Lung (tissue), 12 donors: Measurements from ENCODE around the gene NEUROD4. TPM values are rescaled to one million over a fixed set of nuclear protein-coding genes. Genes with fewer than 3 reads are reported as not detected.
A peak's percentile ranks its signal among the peaks of the same experiment; 100 is the strongest.

Source experiments
- ATAC-seq: fragments of 200-7000 bp; cut with Tn5 transposase; one replicate; pipeline ENCODE4 v1.9.1; 2020; ENCODE audit warnings: moderate number of reproducible peaks; ENCODE audit not compliant: insufficient read depth, low FRiP score
- DNase-seq, 3 donors: peaks; one replicate each; pipeline ENCODE4 v3.0.0-alpha.2; 2013 to 2017
- H3K27ac ChIP-seq, 2 donors: one replicate each; pipeline ENCODE4 v1.5.1; 2013; ENCODE audit warnings: mild to moderate bottlenecking in 2 of 2, moderate library complexity in 2 of 2, control low read depth in 1 of 2, inconsistent platforms in 1 of 2, low read depth in 1 of 2, low read length in 1 of 2
- H3K27me3 ChIP-seq, 3 donors: one replicate each; pipeline ENCODE4 v1.5.1; 2013; ENCODE audit warnings: low read length in 2 of 3; ENCODE audit not compliant: control insufficient read depth in 3 of 3, insufficient read depth in 3 of 3
- H3K36me3 ChIP-seq, 4 donors: one replicate each; pipeline ENCODE4 v1.5.1; 2013; ENCODE audit warnings: low read length in 4 of 4, mild to moderate bottlenecking in 1 of 4, moderate library complexity in 1 of 4; ENCODE audit not compliant: control insufficient read depth in 4 of 4, insufficient read depth in 4 of 4
- H3K4me1 ChIP-seq, 5 donors: one replicate each; pipeline ENCODE4 v1.5.1; 2013; ENCODE audit warnings: low read length in 5 of 5, mild to moderate bottlenecking in 2 of 5, moderate library complexity in 1 of 5; ENCODE audit not compliant: control insufficient read depth in 5 of 5, insufficient read depth in 5 of 5
- H3K4me3 ChIP-seq: one replicate; pipeline ENCODE4 v1.5.1; 2013; ENCODE audit warnings: mild to moderate bottlenecking, control low read depth, moderate library complexity
- H3K9ac ChIP-seq, 2 donors: one replicate each; pipeline ENCODE4 v1.5.1; 2013; ENCODE audit warnings: low read length in 2 of 2, control low read depth in 1 of 2; ENCODE audit not compliant: insufficient read depth in 1 of 2
- H3K9me3 ChIP-seq, 4 donors: one replicate each; pipeline ENCODE4 v1.5.1; 2013; ENCODE audit warnings: low read length in 3 of 4, mild to moderate bottlenecking in 1 of 4, moderate library complexity in 1 of 4; ENCODE audit not compliant: control insufficient read depth in 4 of 4, insufficient read depth in 3 of 4
- WGBS, 2 donors: extraction: QIAGEN DNeasy Blood & Tissue Kit; methylation state at CpG; one replicate each; pipeline ENCODE4 v1.1.7; 2013; 5-methylcytosine and 5-hydroxymethylcytosine counted together
- polyA plus RNA-seq, 2 donors: library from polyadenylated mRNA; stranded (reverse); fragments of 200-250 nt; gene quantifications; one replicate each; pipeline ENCODE4 v1.2.1, GENCODE V29; 2013
- total RNA-seq, 2 donors: library from RNA; depleted of rRNA in 1 of 2; stranded (reverse); fragments of >200 nt in 1 of 2; gene quantifications; one replicate each; pipeline ENCODE4 v1.2.1, GENCODE V29; 2014 to 2021
- TF ChIP-seq, protein P1 (sequence below): IDR thresholded peaks from 2 replicates; pipeline ENCODE4 v1.5.1; 2012; ENCODE audit warnings: mild to moderate bottlenecking; ENCODE audit errors: control extremely low read depth, extremely low read depth
- donor health status: control.
- donor health status: control.
- donor health status: Bipolar disorder and iron deficiency.
- donor health status: healthy.
- donor health status: DM: yes; HTN: yes; CAD: no.

The NEUROD4 gene
- total and polyA plus RNA-seq, 4 donors: not detected

DNA sequence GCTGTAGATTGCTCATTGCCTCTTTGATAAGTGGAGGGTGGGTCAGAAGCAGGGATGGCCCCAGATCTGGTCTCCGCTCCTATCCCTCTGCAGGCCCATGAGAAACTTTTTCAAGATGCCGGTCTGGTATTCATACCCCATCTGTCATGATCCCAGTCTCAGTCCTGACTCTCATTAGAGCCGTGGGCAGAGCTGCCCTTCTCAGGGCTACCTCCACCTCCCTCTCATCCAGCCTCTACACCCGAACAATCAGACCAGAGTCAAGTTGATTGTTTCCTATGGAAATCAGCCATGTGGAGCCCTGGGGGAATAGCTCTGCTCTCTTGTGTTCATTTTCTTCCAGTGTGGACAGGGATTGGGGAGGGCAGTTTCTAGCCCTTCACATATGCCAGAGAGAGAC is 45.8 kb downstream of the NEUROD4 start:
- TF ChIP-seq, protein P1, sequence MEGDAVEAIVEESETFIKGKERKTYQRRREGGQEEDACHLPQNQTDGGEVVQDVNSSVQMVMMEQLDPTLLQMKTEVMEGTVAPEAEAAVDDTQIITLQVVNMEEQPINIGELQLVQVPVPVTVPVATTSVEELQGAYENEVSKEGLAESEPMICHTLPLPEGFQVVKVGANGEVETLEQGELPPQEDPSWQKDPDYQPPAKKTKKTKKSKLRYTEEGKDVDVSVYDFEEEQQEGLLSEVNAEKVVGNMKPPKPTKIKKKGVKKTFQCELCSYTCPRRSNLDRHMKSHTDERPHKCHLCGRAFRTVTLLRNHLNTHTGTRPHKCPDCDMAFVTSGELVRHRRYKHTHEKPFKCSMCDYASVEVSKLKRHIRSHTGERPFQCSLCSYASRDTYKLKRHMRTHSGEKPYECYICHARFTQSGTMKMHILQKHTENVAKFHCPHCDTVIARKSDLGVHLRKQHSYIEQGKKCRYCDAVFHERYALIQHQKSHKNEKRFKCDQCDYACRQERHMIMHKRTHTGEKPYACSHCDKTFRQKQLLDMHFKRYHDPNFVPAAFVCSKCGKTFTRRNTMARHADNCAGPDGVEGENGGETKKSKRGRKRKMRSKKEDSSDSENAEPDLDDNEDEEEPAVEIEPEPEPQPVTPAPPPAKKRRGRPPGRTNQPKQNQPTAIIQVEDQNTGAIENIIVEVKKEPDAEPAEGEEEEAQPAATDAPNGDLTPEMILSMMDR: no peak

DNA sequence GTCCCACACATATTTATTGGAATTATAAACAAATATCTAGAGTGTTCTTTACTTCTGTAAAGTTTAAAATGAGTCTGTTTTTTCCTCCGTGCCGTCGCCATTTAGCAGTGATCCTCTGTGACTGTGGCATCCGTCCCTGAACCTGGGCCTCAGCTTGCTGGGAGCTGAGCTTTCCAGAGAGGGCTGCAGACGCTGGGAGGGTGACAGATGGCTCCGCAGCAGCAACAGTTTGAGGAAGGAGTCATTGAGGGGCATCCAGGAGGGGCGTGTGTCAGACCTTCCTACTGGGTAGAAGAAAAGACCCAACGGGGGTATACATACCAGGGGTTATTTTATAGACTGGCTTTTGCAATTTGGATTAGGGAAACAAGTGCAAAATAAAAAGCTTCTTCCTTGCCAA is 47.9 kb downstream of the NEUROD4 start:
- no peaks in the 10 kb centered on the region for H3K4me1 ChIP-seq
- H3K36me3 ChIP-seq: no peaks in the 10 kb centered on the region
- ATAC-seq (no peak), DNase-seq (no peak)
- H3K27ac ChIP-seq: no peak overlapping the region
- 72 to 83% methylated on average over 8 of the region's 8 CpGs for WGBS, 2 donors
- no peaks in the 10 kb centered on the region for H3K9me3 ChIP-seq
- H3K4me3 ChIP-seq: no peak overlapping the region
- H3K27me3 ChIP-seq: no peaks in the 10 kb centered on the region
- TF ChIP-seq, protein P1: no peak
- no peak overlapping the region for H3K9ac ChIP-seq

More for the DNA sequence above, 45.8 kb downstream of the NEUROD4 start:
- peaks cover 0 to 3% (median 0%) of the 10 kb centered on the region in 3 donors for H3K27me3 ChIP-seq
- no peaks in the 10 kb centered on the region for H3K36me3 ChIP-seq
- no peaks in the 10 kb centered on the region for H3K9me3 ChIP-seq
- DNase-seq (no peak), ATAC-seq (no peak)
- WGBS, 2 donors: 64 to 85% methylated on average over 4 of the region's 4 CpGs
- H3K4me1 ChIP-seq: no peaks in the 10 kb centered on the region
- H3K27ac ChIP-seq: no peak overlapping the region
- no peak overlapping the region for H3K9ac ChIP-seq
- H3K4me3 ChIP-seq: no peak overlapping the region

DNA sequence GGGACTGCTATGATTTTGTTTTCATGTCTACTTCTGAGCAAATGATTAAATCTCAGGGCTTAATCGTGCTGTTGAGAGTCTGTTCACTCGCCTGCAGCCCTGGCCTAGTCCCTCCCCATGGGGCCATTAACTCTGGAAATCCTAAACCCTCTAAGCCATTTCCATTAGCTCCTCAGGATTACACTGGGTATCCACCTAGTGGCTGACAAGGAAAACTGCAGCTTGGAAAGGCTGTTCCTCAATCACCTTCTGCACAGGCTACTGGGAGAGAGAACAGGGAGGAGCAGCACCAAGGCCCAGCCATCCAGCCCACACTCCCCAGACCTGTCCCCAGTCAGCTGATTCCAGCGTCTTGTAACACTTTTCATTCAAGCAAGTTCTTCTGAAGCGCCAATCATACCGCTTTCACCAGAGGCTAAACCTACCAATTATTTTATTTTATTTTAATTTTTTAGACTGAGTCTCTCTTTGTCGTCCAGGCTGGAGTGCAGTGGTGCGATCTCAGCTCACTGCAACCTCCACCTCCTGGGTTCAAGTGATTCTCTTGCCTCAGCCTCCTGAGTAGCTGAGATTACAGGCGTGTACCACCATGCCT is 48.7 kb downstream of the NEUROD4 start:
- H3K36me3 ChIP-seq: no peaks in the 10 kb centered on the region
- WGBS, 2 donors: 56 to 64% methylated on average over 8 of the region's 8 CpGs
- no peaks in the 10 kb centered on the region for H3K27me3 ChIP-seq
- no peak overlapping the region for H3K4me3 ChIP-seq
- DNase-seq (peak; percentile 14 to 59 (median 30)), ATAC-seq (no peak)
- H3K9ac ChIP-seq: no peak overlapping the region
- no peaks in the 10 kb centered on the region for H3K4me1 ChIP-seq
- TF ChIP-seq, protein P1: peak; percentile 28
- H3K27ac ChIP-seq: no peak overlapping the region
- H3K9me3 ChIP-seq: no peaks in the 10 kb centered on the region

DNA sequence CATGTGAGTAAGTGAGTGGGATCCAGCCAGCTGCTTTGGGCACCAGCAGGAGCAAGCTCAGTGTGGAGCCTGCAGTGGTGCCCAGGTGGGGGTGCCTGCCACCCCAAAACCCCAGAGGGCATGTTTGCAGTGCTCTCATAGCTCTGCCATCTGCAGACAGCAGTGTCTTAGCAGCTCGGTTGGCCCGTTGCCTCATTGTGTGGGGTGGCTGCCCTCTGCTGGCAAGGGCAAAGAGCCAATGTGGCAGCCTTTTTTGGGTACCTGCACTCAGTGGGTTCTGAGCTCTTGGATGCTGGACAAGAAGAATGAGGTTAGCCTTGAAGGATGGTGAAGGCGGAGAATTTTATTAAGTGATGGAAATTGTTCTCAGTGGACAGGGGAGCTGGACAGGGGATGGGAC is 52.3 kb downstream of the NEUROD4 start:
- H3K9me3 ChIP-seq: no peaks in the 10 kb centered on the region
- peak in 1 of 3 donors; percentile 14 for DNase-seq
- no peaks in the 10 kb centered on the region for H3K36me3 ChIP-seq
- H3K9ac ChIP-seq: no peak overlapping the region
- peak; percentile 57 for ATAC-seq
- TF ChIP-seq, protein P1: no peak
- no peak overlapping the region for H3K27ac ChIP-seq
- H3K4me3 ChIP-seq: no peak overlapping the region
- H3K4me1 ChIP-seq: no peaks in the 10 kb centered on the region
- no peaks in the 10 kb centered on the region for H3K27me3 ChIP-seq
- 49 to 54% methylated on average over 3 of the region's 3 CpGs for WGBS, 2 donors
